H1 (cell line): Measurements from ENCODE around the gene RBM24. TPM values are rescaled to one million over a fixed set of nuclear protein-coding genes. Genes with fewer than 3 reads are reported as not detected.

Experiments
- CTCF ChIA-PET: fragments of 300-600 bp; sonication (Branson Sonifier 250); formaldehyde crosslinking; loops from one replicate; lab custom pipeline; 2021; ENCODE audit not compliant: partially characterized antibody; lab: Charles Lee
- POLR2A ChIA-PET: fragments of 300-600 bp; sonication (Branson Sonifier 250); formaldehyde crosslinking; loops from one replicate; lab custom pipeline; 2021; ENCODE audit warnings: inconsistent platforms; ENCODE audit not compliant: partially characterized antibody; lab: Charles Lee
- DNase-seq, 2 experiments: peaks; one replicate each; pipeline versions ENCODE4 v3.0.0 to v3.0.0-alpha.2; 2010 to 2022; ENCODE audit warnings: low spot score in 2 of 2, low read depth in 1 of 2, mixed read lengths in 1 of 2
- FAIRE-seq: peaks from 2 replicates; lab custom pipeline; 2011; peaks lifted over from hg19 to GRCh38; lab: Jason Lieb, UNC
- H2AFZ ChIP-seq: 2 replicates; pipeline ENCODE4 v1.8.1; 2012; ENCODE audit warnings: low read length, inconsistent platforms
- H2AK5ac ChIP-seq: 2 replicates; pipeline ENCODE4 v1.6.1; 2013; ENCODE audit warnings: low read depth, low read length
- H2BK120ac ChIP-seq: replicated peaks from 2 replicates; pipeline ENCODE3; 2013; ENCODE audit warnings: low read depth, low read length, inconsistent platforms
- H2BK12ac ChIP-seq: 2 replicates; pipeline ENCODE4 v1.6.1; 2013; ENCODE audit warnings: low read depth, low read length
- H2BK15ac ChIP-seq: 2 replicates; pipeline ENCODE4 v1.6.1; 2013; ENCODE audit warnings: low read length
- H2BK20ac ChIP-seq: 2 replicates; pipeline ENCODE4 v1.6.1; 2013; ENCODE audit warnings: low read length
- H2BK5ac ChIP-seq: 2 replicates; pipeline ENCODE4 v1.6.1; 2013; ENCODE audit warnings: low read depth, low read length
- H3K14ac ChIP-seq: 2 replicates; pipeline ENCODE4 v1.6.1; 2013; ENCODE audit warnings: inconsistent platforms; ENCODE audit not compliant: insufficient read length
- H3K18ac ChIP-seq: 2 replicates; pipeline ENCODE4 v1.6.1; 2013; ENCODE audit warnings: low read length; ENCODE audit errors: extremely low read depth
- H3K23ac ChIP-seq: 2 replicates; pipeline ENCODE4 v1.6.1; 2013; ENCODE audit warnings: inconsistent platforms; ENCODE audit not compliant: insufficient read length
- H3K23me2 ChIP-seq: 2 replicates; pipeline ENCODE4 v1.6.1; 2013; ENCODE audit warnings: low read depth, low read length
- H3K27ac ChIP-seq: 2 replicates; pipeline ENCODE4 v1.6.1; 2011; ENCODE audit warnings: low read depth, low read length, inconsistent platforms
- H3K27me3 ChIP-seq, 4 experiments: replicated peaks in 1 of 4; 1 replicate in 1 of 4; 2 replicates in 3 of 4; pipeline versions ENCODE4 v1.6.1 to v1.8.1; 2011 to 2013; ENCODE audit warnings: low read length in 3 of 4, mild to moderate bottlenecking in 3 of 4, inconsistent platforms in 2 of 4, mixed read lengths in 2 of 4, moderate library complexity in 1 of 4; ENCODE audit not compliant: control insufficient read depth in 3 of 4, insufficient read depth in 3 of 4; ENCODE audit errors: extremely low read depth in 1 of 4
- H3K36me3 ChIP-seq, 4 experiments: 2 replicates each; pipeline versions ENCODE4 v1.6.1 to v1.8.1; 2011 to 2013; ENCODE audit warnings: mild to moderate bottlenecking in 4 of 4, low read length in 3 of 4, moderate library complexity in 2 of 4, control low read depth in 1 of 4, inconsistent platforms in 1 of 4; ENCODE audit not compliant: insufficient read depth in 4 of 4, control insufficient read depth in 2 of 4
- H3K4ac ChIP-seq: replicated peaks from 2 replicates; pipeline ENCODE3; 2013; ENCODE audit warnings: low read length, low read depth, mixed read lengths, inconsistent platforms; ENCODE audit not compliant: insufficient read length
- H3K4me1 ChIP-seq, 4 experiments: replicated peaks in 1 of 4; 1 replicate in 1 of 4; 2 replicates in 3 of 4; pipeline versions ENCODE4 v1.6.1 to v1.8.1; 2011 to 2013; ENCODE audit warnings: low read length in 3 of 4, inconsistent platforms in 2 of 4, mixed read lengths in 1 of 4; ENCODE audit not compliant: insufficient read depth in 4 of 4, control insufficient read depth in 3 of 4
- H3K4me2 ChIP-seq, 2 experiments: 2 replicates each; pipeline versions ENCODE4 v1.6.1 to v1.8.1; 2011 to 2013; ENCODE audit warnings: low read depth in 2 of 2, low read length in 2 of 2, control low read depth in 1 of 2, inconsistent platforms in 1 of 2, mild to moderate bottlenecking in 1 of 2; ENCODE audit not compliant: insufficient read depth in 1 of 2
- H3K4me3 ChIP-seq, 4 experiments: fragments of 200-600, 300-600 bp in 1 of 4; sonication (generic), shearing (Covaris generic), sonication (Bioruptor Twin) in 1 of 4; 2 replicates each; pipeline versions ENCODE4 v1.5.1 to v1.8.1; 2011 to 2016; ENCODE audit warnings: low read length in 4 of 4, low read depth in 3 of 4, control low read depth in 2 of 4, inconsistent platforms in 2 of 4, mild to moderate bottlenecking in 2 of 4, mixed read lengths in 1 of 4, moderate library complexity in 1 of 4; ENCODE audit not compliant: insufficient read depth in 2 of 4; ENCODE audit errors: extremely low read depth in 1 of 4
- H3K56ac ChIP-seq: replicated peaks from 2 replicates; pipeline ENCODE3; 2013; ENCODE audit warnings: low read depth, mild to moderate bottlenecking, mixed read lengths, low read length, inconsistent platforms; ENCODE audit not compliant: insufficient read length
- H3K79me1 ChIP-seq: 2 replicates; pipeline ENCODE4 v1.6.1; 2013; ENCODE audit warnings: low read depth, low read length, control low read depth
- H3K79me2 ChIP-seq, 2 experiments: 2 replicates each; pipeline versions ENCODE4 v1.6.1 to v1.8.1; 2012 to 2013; ENCODE audit warnings: low read length in 2 of 2, mild to moderate bottlenecking in 2 of 2, inconsistent platforms in 1 of 2; ENCODE audit not compliant: insufficient read depth in 2 of 2, control insufficient read depth in 1 of 2
- H3K9ac ChIP-seq, 4 experiments: replicated peaks in 1 of 4; 1 replicate in 1 of 4; 2 replicates in 3 of 4; pipeline versions ENCODE4 v1.6.1 to v1.8.1; 2011 to 2013; ENCODE audit warnings: low read depth in 3 of 4, low read length in 3 of 4, control low read depth in 2 of 4, mild to moderate bottlenecking in 2 of 4, moderate library complexity in 2 of 4, inconsistent platforms in 1 of 4; ENCODE audit errors: extremely low read depth in 1 of 4
- H3K9me3 ChIP-seq, 2 experiments: 2 replicates each; pipeline versions ENCODE4 v1.6.1 to v1.8.1; 2012 to 2013; ENCODE audit warnings: mild to moderate bottlenecking in 2 of 2, moderate library complexity in 2 of 2, control low read depth in 1 of 2, inconsistent platforms in 1 of 2, low read depth in 1 of 2, low read length in 1 of 2, mixed read lengths in 1 of 2; ENCODE audit not compliant: insufficient read depth in 2 of 2
- H4K20me1 ChIP-seq, 2 experiments: replicated peaks in 1 of 2; 2 replicates each; pipeline versions ENCODE3 to v1.8.1; 2011 to 2013; ENCODE audit warnings: inconsistent platforms in 2 of 2, low read length in 2 of 2, mild to moderate bottlenecking in 1 of 2; ENCODE audit not compliant: insufficient read depth in 2 of 2, control insufficient read depth in 1 of 2
- H4K5ac ChIP-seq: 2 replicates; pipeline ENCODE4 v1.6.1; 2013; ENCODE audit warnings: low read length, low read depth, mixed read lengths, inconsistent platforms; ENCODE audit not compliant: insufficient read length
- H4K8ac ChIP-seq: 2 replicates; pipeline ENCODE4 v1.8.0; 2013; ENCODE audit warnings: mild to moderate bottlenecking, moderate library complexity, low read length, inconsistent platforms; ENCODE audit not compliant: insufficient read depth; ENCODE audit errors: extremely low read depth
- H4K91ac ChIP-seq: replicated peaks from 2 replicates; pipeline ENCODE3; 2013; ENCODE audit warnings: low read length, mixed read lengths, inconsistent platforms; ENCODE audit not compliant: insufficient read length
- CHD1 ChIP-seq: IDR thresholded peaks from 2 replicates; pipeline ENCODE4 v1.6.1; 2012; ENCODE audit warnings: low read depth, low read length, improper control_type of control experiment
- GABPA ChIP-seq: IDR thresholded peaks from 2 replicates; pipeline ENCODE4 v1.6.1; 2011; ENCODE audit warnings: mild to moderate bottlenecking, low read length, moderate library complexity, borderline replicate concordance; ENCODE audit not compliant: insufficient read depth
- NRF1 ChIP-seq: IDR thresholded peaks from 2 replicates; pipeline ENCODE4 v1.6.1; 2011; ENCODE audit warnings: mild to moderate bottlenecking, low read depth, low read length, improper control_type of control experiment
- SRF ChIP-seq: IDR thresholded peaks from 2 replicates; pipeline ENCODE4 v1.6.1; 2011; ENCODE audit warnings: mild to moderate bottlenecking, low read depth, low read length, moderate library complexity
- TBP ChIP-seq: IDR thresholded peaks from 2 replicates; pipeline ENCODE4 v1.6.1; 2011; ENCODE audit warnings: low read depth, low read length, improper control_type of control experiment
- WGBS, 2 experiments: shearing (Covaris generic) in 1 of 2; methylation state at CpG; one replicate each; pipeline versions ENCODE4 v1.1.6 to v1.1.7; 2013 to 2015; ENCODE audit warnings: low lambda C conversion rate in 2 of 2, mixed read lengths in 2 of 2, inconsistent platforms in 1 of 2, low coverage in 1 of 2, missing lambda C conversion rate in 1 of 2; ENCODE audit not compliant: insufficient replicate concordance in 2 of 2, insufficient coverage in 1 of 2, insufficient read length in 1 of 2; ENCODE audit errors: extremely low coverage in 1 of 2, missing lambda C conversion rate in 1 of 2; 5-methylcytosine and 5-hydroxymethylcytosine counted together
- polyA plus RNA-seq, 7 experiments: library from polyadenylated mRNA; depleted of rRNA in 3 of 7; stranded (reverse) in 5 of 7; unstranded in 2 of 7; fragments of >200 nt in 5 of 7; fragments of 200-250 nt in 2 of 7; gene quantifications; 1 replicate in 5 of 7; 2 replicates in 1 of 7; 4 replicates in 1 of 7; pipeline versions ENCODE4 v1.2.1 to v1.2.3, GENCODE V29; 2011 to 2013; ENCODE audit warnings: missing spikeins in 2 of 7, mixed read lengths in 2 of 7
- total RNA-seq: library from RNA; stranded (reverse); fragmentation: NEBNext Ultra II Directional; extraction: Animal tissue kit (Norgen Biotek cat#: 25700); gene quantifications from 2 replicates; pipeline ENCODE4 v1.2.1, GENCODE V29; 2021

Gene RBM24
- total and polyA plus RNA-seq, 2 of the 8 experiments (the other 6 are each of a cell fraction or from before 2014, with no cell fraction given): 0.52 to 2.6 TPM

- DNase-seq: no peak
- H3K36me3 ChIP-seq: no peaks in the 10 kb centered on the region
- no peak overlapping the region for H3K18ac ChIP-seq
- no peaks in the 10 kb centered on the region for H3K79me1 ChIP-seq
- H3K27me3 ChIP-seq: no peaks in the 10 kb centered on the region
- H3K14ac ChIP-seq: no peak overlapping the region
- H3K23ac ChIP-seq: no peak overlapping the region
- ChIA-PET CTCF (interaction anchor here (1.2 kb wide), 1 partner anchor 270 kb away, joined by 3 read pairs; no protein-coding TSS in a partner anchor), POLR2A (no interaction called here)
- H2BK20ac ChIP-seq: no peak overlapping the region
- H4K91ac ChIP-seq: no peak overlapping the region
- peaks cover 0 to 4% (median under 1%) of the 10 kb centered on the region in 4 experiments; a peak in 2 of 7 replicates for H3K4me1 ChIP-seq
- no peak overlapping the region for H2BK5ac ChIP-seq
- H3K23me2 ChIP-seq: no peaks in the 10 kb centered on the region
- TF ChIP-seq SRF (no peak), CHD1 (no peak), GABPA (no peak), NRF1 (no peak), TBP (no peak)
- no peak overlapping the region for H3K9ac ChIP-seq
- no peaks in the 10 kb centered on the region for H4K20me1 ChIP-seq
- no peak overlapping the region for H3K4me3 ChIP-seq
- no peak overlapping the region for H3K56ac ChIP-seq
- no peaks in the 10 kb centered on the region for H3K79me2 ChIP-seq
- 92% methylated on average over 6 of the region's 6 CpGs; no CpG with 5 or more reads in 1 of the 2 experiments for WGBS, 2 experiments
- no peak overlapping the region for H3K4ac ChIP-seq
- no peak overlapping the region for H3K27ac ChIP-seq
- no peak overlapping the region for H4K8ac ChIP-seq
- H2BK12ac ChIP-seq: no peak overlapping the region
- H2BK120ac ChIP-seq: no peak overlapping the region
- FAIRE-seq: no peak
- no peak overlapping the region for H4K5ac ChIP-seq
- H2AFZ ChIP-seq: no peak overlapping the region
- no peak overlapping the region for H3K4me2 ChIP-seq
- no peak overlapping the region for H2BK15ac ChIP-seq
- no peak overlapping the region for H2AK5ac ChIP-seq
- 0 out of 4 replicates have a peak, but pooled peaks cover 0 to 4% of the 10 kb centered on the region in 2 experiments for H3K9me3 ChIP-seq
Measured at GRCh38 chr6:17313971-17314370, 32.8 kb downstream of the RBM24 start.
